Psoas muscle (tissue), 8 donors: ENCODE measurements around the gene PTTG2. TPM values are rescaled to one million over a fixed set of nuclear protein-coding genes. Genes with fewer than 3 reads are reported as not detected.

Source experiments
- ATAC-seq, 4 donors: fragments of 200-7000 bp; cut with Tn5 transposase; one replicate each; pipeline ENCODE4 v1.9.1; 2020; ENCODE audit warnings: moderate library complexity in 3 of 4, mild to moderate bottlenecking in 2 of 4
- DNase-seq, 2 donors: peaks; one replicate each; pipeline ENCODE4 v3.0.0-alpha.2; 2020
- H3K27ac ChIP-seq: fragments of 200-600 bp; one replicate; pipeline ENCODE4 v1.8.0; 2022
- H3K27me3 ChIP-seq, 3 donors: fragments of 200-600 bp in 1 of 3; one replicate each; pipeline versions ENCODE4 v1.6.1 to v1.8.0; 2013 to 2022; ENCODE audit warnings: low read length in 2 of 3, mild to moderate bottlenecking in 2 of 3, moderate library complexity in 1 of 3; ENCODE audit not compliant: insufficient read depth in 3 of 3
- H3K36me3 ChIP-seq, 2 donors: fragments of 200-600 bp in 1 of 2; one replicate each; pipeline versions ENCODE4 v1.6.1 to v1.8.0; 2013 to 2022; ENCODE audit warnings: low read depth in 1 of 2, mild to moderate bottlenecking in 1 of 2, moderate library complexity in 1 of 2; ENCODE audit not compliant: insufficient read depth in 1 of 2
- H3K4me1 ChIP-seq: fragments of 200-600 bp; one replicate; pipeline ENCODE4 v1.8.0; 2022
- H3K4me3 ChIP-seq: fragments of 200-600 bp; one replicate; pipeline ENCODE4 v1.8.0; 2022; ENCODE audit warnings: mild to moderate bottlenecking
- H3K9me3 ChIP-seq: fragments of 200-600 bp; one replicate; pipeline ENCODE4 v1.8.0; 2022
- WGBS, 3 donors: extraction: QIAGEN DNeasy Blood & Tissue Kit; methylation state at CpG; one replicate each; pipeline versions ENCODE4 v1.1.6 to v1.1.7; 2013; 5-methylcytosine and 5-hydroxymethylcytosine counted together
- intact Hi-C, 2 donors: fragments of 100-400 bp; cut with DNase I; formaldehyde crosslinking; loops; one replicate each; pipeline versions ENCODE4 v1.11.0 to v1.14.2; 2022
- polyA plus RNA-seq, 3 donors: library from polyadenylated mRNA; stranded (reverse); fragments of 200-250 nt; gene quantifications; one replicate each; pipeline ENCODE4 v1.2.3, GENCODE V29; 2013
- total RNA-seq, 4 donors: library from RNA; stranded (reverse); fragmentation: NEBNext Ultra II Directional in 2 of 4; extraction: Animal tissue kit (Norgen Biotek cat#: 25700) in 2 of 4; gene quantifications; one replicate each; pipeline versions ENCODE4 v1.2.1 to v1.2.4, GENCODE V29; 2021 to 2023
- TF ChIP-seq, protein P1 (sequence below): fragments of 200-600 bp; IDR thresholded peaks from one replicate; pipeline ENCODE4 v1.8.0; 2022; ENCODE audit warnings: antibody characterized with exemption
- donor health status: healthy with polysubstance abuse.
- donor health status: DM: no; HTN: no; CAD: no; lungs with moderate emphysema.
- donor health status: Bipolar disorder and iron deficiency.
- donor health status: healthy.
- donor health status: DM: yes; HTN: yes; CAD: no.
- donor health status: DM: no; HTN: no; CAD: no.
- donor health status: DM: no; HTN: no; CAD: no.
- donor health status: DM: yes; HTN: yes; CAD: no.

Gene PTTG2
- total and polyA plus RNA-seq, 7 donors: 0.10 to 3.9 (median 0.69) TPM; not detected in 3

DNA sequence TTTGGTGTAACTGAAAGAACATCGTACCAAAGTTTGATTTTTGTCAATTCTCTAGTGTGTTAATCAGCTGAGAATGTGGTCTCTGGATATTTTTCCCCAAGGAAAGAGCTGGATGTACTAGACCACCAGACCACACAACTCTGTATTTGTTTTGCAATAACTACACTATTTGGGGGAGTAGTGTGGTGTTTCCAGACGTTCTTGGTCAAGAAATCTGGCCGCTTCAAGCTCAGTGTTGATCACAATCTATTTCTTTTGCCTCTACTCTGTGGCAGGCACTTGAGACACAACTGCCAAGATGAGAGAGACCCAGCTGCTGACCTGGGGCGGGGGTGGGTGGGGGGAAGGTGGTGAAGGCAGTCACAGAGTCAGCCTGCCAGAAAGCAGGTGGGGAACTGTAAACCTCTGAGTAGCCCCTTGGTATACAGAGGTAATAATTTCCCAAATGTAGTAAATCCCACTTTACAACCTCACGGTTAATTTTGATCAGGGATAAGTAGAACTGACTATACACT is 30.6 kb downstream of the PTTG2 start:
- intact Hi-C loops: no loop called here
- TF ChIP-seq, protein P1, sequence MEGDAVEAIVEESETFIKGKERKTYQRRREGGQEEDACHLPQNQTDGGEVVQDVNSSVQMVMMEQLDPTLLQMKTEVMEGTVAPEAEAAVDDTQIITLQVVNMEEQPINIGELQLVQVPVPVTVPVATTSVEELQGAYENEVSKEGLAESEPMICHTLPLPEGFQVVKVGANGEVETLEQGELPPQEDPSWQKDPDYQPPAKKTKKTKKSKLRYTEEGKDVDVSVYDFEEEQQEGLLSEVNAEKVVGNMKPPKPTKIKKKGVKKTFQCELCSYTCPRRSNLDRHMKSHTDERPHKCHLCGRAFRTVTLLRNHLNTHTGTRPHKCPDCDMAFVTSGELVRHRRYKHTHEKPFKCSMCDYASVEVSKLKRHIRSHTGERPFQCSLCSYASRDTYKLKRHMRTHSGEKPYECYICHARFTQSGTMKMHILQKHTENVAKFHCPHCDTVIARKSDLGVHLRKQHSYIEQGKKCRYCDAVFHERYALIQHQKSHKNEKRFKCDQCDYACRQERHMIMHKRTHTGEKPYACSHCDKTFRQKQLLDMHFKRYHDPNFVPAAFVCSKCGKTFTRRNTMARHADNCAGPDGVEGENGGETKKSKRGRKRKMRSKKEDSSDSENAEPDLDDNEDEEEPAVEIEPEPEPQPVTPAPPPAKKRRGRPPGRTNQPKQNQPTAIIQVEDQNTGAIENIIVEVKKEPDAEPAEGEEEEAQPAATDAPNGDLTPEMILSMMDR: no peak
- peak overlapping the region; percentile 43 for H3K27ac ChIP-seq
- no peaks in the 10 kb centered on the region for H3K36me3 ChIP-seq
- H3K4me1 ChIP-seq: peaks cover 6% of the 10 kb centered on the region
- no peak for DNase-seq
- no peaks in the 10 kb centered on the region for H3K27me3 ChIP-seq
- 78 to 84% (median 79%) methylated on average over 5 of the region's 5 CpGs for WGBS, 3 donors
- no peak for ATAC-seq
- H3K4me3 ChIP-seq: no peak overlapping the region
- H3K9me3 ChIP-seq: no peaks in the 10 kb centered on the region

DNA sequence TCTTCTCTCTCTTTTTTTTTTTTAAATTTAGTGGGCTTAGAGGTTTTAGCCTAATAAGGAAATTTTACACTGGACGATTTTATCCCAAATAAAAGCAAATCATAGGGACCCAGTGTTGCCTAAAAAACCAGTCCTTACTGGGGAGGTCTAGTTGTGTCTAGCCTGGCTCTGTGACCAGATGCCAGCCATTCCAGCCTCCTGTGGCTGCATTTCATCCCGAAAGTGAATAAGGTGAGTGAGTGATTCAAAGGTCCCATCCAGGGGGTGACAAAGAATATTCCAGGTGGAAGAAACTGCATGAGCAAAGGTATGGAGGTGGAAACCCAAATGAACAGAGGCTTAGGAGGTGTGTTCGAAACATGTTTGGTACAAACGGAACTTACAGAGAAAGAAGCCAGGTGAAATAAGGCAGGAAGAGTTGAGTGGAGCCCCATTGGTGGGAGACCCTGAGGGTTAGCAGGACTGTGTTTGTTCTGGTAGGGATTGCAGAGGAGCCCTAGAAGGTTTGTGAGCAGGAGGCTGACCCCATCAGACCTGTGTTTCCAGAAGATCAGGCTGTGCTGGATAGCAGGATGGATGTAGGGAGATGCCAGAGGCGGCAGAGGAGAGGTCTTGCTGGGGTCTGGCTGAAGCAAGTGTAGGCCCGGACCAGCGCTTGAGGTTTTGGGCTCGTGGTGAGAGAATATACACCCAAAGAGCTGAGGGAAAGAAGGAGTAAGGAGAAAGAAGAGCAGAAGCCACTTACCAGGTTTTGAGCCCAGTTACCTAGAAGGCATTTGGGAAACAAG is 31.6 kb downstream of the PTTG2 start:
- H3K4me1 ChIP-seq: peaks cover 6% of the 10 kb centered on the region
- DNase-seq: no peak
- ATAC-seq: no peak
- TF ChIP-seq, protein P1: no peak
- intact Hi-C loops: no loop called here
- H3K27ac ChIP-seq: no peak overlapping the region
- WGBS, 3 donors: 90 to 92% (median 91%) methylated on average over 8 of the region's 8 CpGs
- H3K4me3 ChIP-seq: no peak overlapping the region
- no peaks in the 10 kb centered on the region for H3K9me3 ChIP-seq
- H3K36me3 ChIP-seq: no peaks in the 10 kb centered on the region
- H3K27me3 ChIP-seq: no peaks in the 10 kb centered on the region

DNA sequence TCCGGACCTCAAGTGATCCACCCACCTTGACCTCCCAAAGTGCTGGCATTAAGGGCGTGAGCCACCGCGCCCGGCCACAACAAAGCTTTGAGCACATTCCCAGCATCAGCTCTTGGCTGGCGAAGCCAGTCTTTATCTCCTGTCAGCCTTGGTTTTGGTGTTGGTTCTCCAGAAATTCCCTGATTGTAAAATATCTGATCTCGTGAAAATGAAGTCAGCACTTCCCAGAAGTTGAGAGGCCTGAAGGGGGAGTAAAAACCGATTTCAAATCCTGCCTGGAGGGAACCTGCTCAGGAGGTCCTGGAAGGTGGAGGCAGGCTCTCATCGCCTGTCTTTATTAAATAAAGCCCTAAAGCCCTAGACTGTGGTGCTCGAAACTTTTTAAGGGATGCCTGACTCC is 33.6 kb downstream of the PTTG2 start:
- DNase-seq: no peak
- no peak for ATAC-seq
- Histone ChIP-seq H3K4me1 (peaks cover 6% of the 10 kb centered on the region), H3K27ac (no peak overlapping the region), H3K27me3 (no peaks in the 10 kb centered on the region), H3K36me3 (no peaks in the 10 kb centered on the region), H3K9me3 (no peaks in the 10 kb centered on the region), H3K4me3 (no peak overlapping the region)
- intact Hi-C loops: no loop called here
- WGBS, 3 donors: 93 to 97% (median 93%) methylated on average over 10 of the region's 10 CpGs
- TF ChIP-seq, protein P1: no peak

DNA sequence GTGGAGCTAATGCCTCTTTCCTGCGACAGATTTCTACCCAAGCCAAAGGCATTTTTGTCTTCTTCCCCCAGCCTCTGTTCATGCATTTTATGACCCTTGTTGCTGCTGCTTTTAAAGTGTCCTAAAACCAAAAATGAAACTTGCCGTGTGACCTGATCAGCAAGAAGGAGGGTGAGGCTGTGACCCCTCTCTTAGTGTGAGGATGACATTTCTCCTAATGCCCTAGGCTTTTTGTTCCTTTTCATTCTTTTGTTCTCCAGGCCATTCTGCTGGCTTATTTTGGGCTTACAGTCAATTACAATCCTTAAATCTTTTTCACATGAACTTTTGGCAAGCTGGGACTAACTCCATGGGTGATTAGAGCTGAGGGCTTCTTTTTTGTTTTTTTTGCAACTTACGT is 34.4 kb downstream of the PTTG2 start:
- H3K4me3 ChIP-seq: no peak overlapping the region
- H3K27me3 ChIP-seq: no peaks in the 10 kb centered on the region
- peaks cover 2% of the 10 kb centered on the region for H3K4me1 ChIP-seq
- TF ChIP-seq, protein P1: no peak
- WGBS, 3 donors: 46 to 56% (median 55%) methylated on average over 3 of the region's 3 CpGs
- DNase-seq (no peak), ATAC-seq (no peak)
- no peak overlapping the region for H3K27ac ChIP-seq
- intact Hi-C loops: no loop called here
- no peaks in the 10 kb centered on the region for H3K9me3 ChIP-seq
- no peaks in the 10 kb centered on the region for H3K36me3 ChIP-seq
